ENCODE data around the gene CNBD2. TPM values are rescaled to one million over a fixed set of nuclear protein-coding genes. Genes with fewer than 3 reads are reported as not detected.
"Not testable (repeated sequence)": the region's sequence is repeated elsewhere in the genome, so short reads cannot be mapped to it uniquely, and the experiment has no call there.

The CNBD2 gene
- total and polyA plus RNA-seq, 5 experiments from 2014 or later = 6.4 to 11.3 (median 8.7) TPM

DNA sequence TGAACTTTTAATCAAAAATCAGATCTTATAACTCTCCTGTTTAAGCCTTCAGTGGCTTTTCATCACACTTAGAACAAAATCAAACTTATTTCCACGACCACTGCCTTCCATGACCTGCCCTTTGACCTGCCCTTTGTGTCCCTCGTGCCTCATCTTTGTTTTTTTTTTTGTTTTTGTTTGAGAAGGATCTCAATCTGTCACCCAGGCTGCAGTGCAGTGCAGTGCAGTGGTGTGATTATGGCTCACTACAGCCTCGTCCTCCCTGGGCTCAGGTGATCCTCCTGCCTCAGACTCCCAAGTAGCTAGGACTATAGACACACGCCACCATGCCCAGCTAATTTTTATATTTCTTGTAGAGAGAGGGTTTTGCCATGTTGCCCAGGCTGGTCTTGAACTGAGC lies 86.8 kb downstream of the CNBD2 start:
- Mint-ChIP-seq H3K4me1 (peaks cover 7 to 11% (median 9%) of the 10 kb centered on the region in 4 donors), H3K4me3 (peak overlapping the region in 2 of 10 donors; percentile 15 to 56), H3K9me3 (no peaks in the 10 kb centered on the region), H3K36me3 (no peaks in the 10 kb centered on the region), H3K27me3 (peaks cover 0 to 7% (median 2%) of the 10 kb centered on the region in 5 donors), H3K27ac (peak overlapping the region in 1 of 10 donors; percentile 69)
- no peak for DNase-seq
- ATAC-seq = no peak
- POLR2A ChIA-PET = no interaction called here

DNA sequence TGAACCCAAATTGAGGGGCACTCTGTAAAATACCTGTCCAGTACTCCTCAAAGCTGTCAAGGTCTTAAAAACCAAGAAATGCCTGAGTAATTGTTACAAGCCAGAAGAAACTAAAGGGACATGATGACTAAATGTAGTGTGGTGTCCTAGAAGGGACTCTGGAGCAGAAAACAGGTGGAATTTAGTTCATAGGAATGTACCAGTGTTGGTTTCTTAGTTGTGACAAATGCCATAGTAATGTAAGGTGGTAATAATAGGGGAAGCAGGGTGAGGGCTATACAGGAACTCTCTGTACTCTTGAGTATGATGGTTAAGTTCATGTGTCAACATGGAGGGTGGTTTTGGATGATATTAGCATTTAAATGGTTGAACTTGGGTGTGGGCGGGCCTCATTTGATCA lies 92.3 kb downstream of the CNBD2 start:
- Mint-ChIP-seq H3K9me3 (peaks cover 0 to 3% (median 0%) of the 10 kb centered on the region in 9 donors), H3K36me3 (no peaks in the 10 kb centered on the region), H3K27me3 (peaks cover 0 to 1% (median 0%) of the 10 kb centered on the region in 5 donors), H3K27ac (no peak overlapping the region), H3K4me1 (peaks cover 0 to 5% (median 4%) of the 10 kb centered on the region in 4 donors), H3K4me3 (no peak overlapping the region)
- POLR2A ChIA-PET = no interaction called here
- DNase-seq = no peak
- ATAC-seq = no peak

DNA sequence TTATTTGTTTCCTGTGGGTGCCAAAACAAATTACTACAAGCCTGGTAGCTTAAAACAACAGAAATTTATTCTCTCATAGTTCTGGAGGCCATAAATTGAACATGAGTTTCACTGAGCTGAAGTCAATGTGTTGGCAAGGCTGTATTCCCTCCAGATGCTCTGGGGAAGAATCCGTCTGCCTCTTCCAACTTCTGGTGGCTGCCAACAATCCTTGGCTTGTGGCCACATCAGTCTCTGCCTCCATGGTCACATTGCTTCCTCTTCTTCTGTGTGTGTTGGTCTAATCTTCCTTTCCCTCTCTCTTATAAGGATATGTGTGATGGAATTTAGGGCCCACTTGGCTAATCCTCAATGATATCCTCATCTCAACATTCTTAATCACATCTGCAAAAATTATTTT lies 93.4 kb downstream of the CNBD2 start:
- DNase-seq = no peak
- ATAC-seq = no peak
- H3K4me3 Mint-ChIP-seq = no peak overlapping the region
- POLR2A ChIA-PET = no interaction called here
- H3K9me3 Mint-ChIP-seq = peaks cover 0 to 3% (median 0%) of the 10 kb centered on the region in 9 donors
- peak overlapping the region in 1 of 10 donors; percentile 39 for H3K27ac Mint-ChIP-seq
- H3K36me3 Mint-ChIP-seq = no peaks in the 10 kb centered on the region
- peaks cover 0 to 5% (median 4%) of the 10 kb centered on the region in 4 donors for H3K4me1 Mint-ChIP-seq
- peaks cover 0 to 1% (median 0%) of the 10 kb centered on the region in 5 donors for H3K27me3 Mint-ChIP-seq

DNA sequence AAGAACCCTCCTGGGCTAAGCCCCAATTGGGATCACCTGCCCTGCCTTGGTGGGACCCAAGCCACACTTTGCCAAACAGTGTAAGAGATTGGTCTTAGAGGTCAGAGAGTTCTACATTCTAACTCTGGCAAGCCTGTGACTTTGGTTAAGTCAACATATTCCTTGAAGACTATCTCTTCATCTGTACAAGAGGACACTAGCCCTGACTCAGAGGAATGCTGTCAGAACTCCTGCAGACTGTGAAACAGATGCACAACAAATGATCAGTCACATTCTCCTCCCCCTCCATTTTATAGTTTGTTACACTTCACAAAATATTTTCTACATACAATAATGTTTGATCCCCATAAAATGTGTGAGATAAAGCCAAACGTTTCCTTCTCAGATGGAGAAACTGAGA lies 94.4 kb downstream of the CNBD2 start:
- ATAC-seq (no peak), DNase-seq (no peak)
- Mint-ChIP-seq H3K9me3 (peaks cover 0 to 3% (median 0%) of the 10 kb centered on the region in 9 donors), H3K27ac (peak overlapping the region in 2 of 10 donors; percentile 29 to 40), H3K4me1 (peaks cover 0 to 5% (median 4%) of the 10 kb centered on the region in 4 donors), H3K4me3 (peak overlapping the region in 3 of 10 donors; percentile 33 to 62 (median 47)), H3K36me3 (no peaks in the 10 kb centered on the region), H3K27me3 (peaks cover 0 to 1% (median 0%) of the 10 kb centered on the region in 5 donors)
- POLR2A ChIA-PET = no interaction called here

DNA sequence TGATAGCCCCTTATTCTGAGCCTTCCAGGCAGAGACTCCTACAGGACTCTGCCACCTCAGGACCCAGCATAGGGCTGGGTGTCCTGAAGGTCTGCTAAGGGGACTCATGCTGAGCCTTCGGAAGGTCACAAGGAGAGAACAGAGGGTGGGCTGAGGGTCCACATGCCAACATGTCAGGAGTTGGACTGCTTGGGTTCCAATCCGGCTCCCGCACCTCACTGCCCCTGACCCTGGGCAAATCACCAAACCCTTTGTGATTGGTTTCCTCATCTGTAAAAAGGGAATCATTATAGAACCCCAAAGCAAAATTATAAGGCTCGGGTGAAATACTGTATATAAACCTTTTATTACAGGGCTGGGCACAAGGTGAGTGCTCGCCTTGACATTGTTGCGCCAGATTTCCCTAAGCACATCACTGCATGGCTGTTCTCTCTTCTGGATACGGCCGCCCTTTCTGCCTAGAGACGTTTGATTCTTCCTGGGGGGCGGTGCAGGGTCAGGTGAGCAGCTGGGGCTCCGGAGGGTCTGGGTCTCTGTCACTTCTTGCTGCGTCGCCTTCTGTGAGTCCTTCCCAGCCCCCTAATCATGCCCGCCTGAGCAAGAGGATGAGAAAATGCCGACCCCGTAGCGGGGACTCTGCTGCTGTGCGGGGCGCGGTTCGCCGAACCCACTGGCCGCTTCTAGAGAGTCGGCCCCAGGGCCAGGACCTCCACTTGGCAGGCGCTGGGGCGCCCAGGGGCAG lies 95.7 kb downstream of the CNBD2 start:
- no peaks in the 10 kb centered on the region for H3K36me3 Mint-ChIP-seq
- ATAC-seq (no peak), DNase-seq (no peak)
- peak overlapping the region; percentile 61 to 94 (median 82) for H3K27ac Mint-ChIP-seq
- peaks cover 0 to 3% (median 0%) of the 10 kb centered on the region in 9 donors for H3K9me3 Mint-ChIP-seq
- peaks cover 0 to 5% (median 4%) of the 10 kb centered on the region in 4 donors for H3K4me1 Mint-ChIP-seq
- peaks cover 0 to 1% (median 0%) of the 10 kb centered on the region in 5 donors for H3K27me3 Mint-ChIP-seq
- H3K4me3 Mint-ChIP-seq = peak overlapping the region; percentile 84 to 92 (median 87)
- POLR2A ChIA-PET = interaction anchor here (0.9 to 1.6 kb wide), 3 partner anchors 12 to 110 kb away, joined by 3 to 13 read pairs (median 7); no protein-coding TSS in a partner anchor

DNA sequence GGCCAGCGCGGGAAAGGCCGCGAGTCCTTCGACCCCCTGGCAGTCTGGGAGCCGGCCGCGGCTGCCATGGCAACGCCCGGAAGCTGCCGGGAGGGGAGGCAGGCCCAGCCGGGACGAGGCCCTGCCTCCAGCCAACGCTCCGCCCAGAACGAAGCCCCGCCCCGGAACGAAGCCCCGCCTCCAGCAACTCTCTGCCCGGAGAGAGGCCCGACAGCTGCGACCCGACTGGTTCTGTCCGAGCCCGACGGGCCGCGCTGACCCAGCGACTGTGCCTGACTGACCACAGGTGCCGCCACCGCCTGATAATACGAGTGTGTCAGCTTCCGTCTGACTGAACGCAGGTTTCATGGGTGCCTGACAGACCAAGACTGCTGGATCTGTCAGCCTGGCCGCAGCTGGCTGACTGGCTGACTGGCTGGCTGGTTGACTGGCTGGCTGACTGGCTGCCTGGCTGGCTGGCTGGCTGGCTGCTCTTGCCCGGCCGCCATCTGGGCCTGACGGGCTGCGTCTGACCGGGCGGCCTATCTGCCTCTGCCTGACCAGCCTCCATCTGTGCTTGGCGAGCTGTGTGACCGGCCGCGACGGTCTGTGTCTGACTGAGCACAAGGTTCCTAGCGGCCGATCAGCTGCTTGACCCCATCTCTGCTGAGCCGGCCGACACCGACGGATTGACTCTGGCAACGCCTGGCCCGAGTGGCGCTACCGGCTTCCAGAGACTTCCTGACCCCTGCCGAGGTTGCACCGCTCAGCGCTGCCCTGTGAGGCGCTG lies 96.5 kb downstream of the CNBD2 start:
- Mint-ChIP-seq H3K4me3 (peak overlapping the region; percentile 84 to 92 (median 88)), H3K27ac (peak overlapping the region; percentile 57 to 94 (median 87)), H3K9me3 (peaks cover 0 to 3% (median 0%) of the 10 kb centered on the region in 9 donors), H3K27me3 (peaks cover 0 to 5% (median 0%) of the 10 kb centered on the region in 5 donors), H3K36me3 (no peaks in the 10 kb centered on the region), H3K4me1 (peaks cover 0 to 5% (median 4%) of the 10 kb centered on the region in 4 donors)
- ATAC-seq (peak; percentile 94 to 97), DNase-seq (peak; percentile 83 to 99 (median 92))
- POLR2A ChIA-PET = interaction anchor here (0.9 to 1.6 kb wide), 3 partner anchors 13 to 111 kb away, joined by 3 to 13 read pairs (median 7); no protein-coding TSS in a partner anchor

DNA sequence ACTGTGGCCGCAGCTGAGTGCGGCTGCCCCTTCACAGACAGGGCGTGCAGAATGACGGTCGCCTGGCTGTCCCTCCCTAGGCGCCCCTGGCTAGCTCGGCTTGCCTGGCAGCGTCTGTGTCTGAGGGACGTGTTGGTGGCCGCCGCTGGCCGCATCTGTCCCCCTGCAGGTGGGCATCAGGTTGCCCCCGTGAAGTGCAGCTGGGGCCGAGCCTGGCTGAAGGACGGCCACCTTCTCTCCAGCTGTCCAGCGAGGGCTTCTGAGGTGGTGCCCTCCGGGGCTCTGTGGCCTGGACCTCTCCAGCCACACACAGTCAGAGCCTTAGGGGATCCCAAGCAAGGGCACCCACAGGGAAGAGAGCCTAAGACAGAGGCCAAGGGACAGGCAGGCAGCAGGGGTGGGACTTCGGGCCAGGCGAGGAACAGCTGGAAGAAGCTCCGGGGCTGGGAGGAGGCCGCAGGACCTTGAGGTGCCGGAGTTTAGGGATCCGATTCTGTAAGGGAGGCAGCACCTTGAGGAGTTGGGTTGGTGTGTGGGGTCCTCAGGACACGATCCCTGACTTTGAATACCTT lies 97.1 kb downstream of the CNBD2 start:
- Mint-ChIP-seq H3K27me3 (peaks cover 0 to 5% (median 0%) of the 10 kb centered on the region in 5 donors), H3K36me3 (no peaks in the 10 kb centered on the region), H3K9me3 (peaks cover 0 to 3% (median 0%) of the 10 kb centered on the region in 9 donors), H3K4me3 (peak overlapping the region; percentile 84 to 92 (median 88)), H3K27ac (peak overlapping the region in 6 of 10 donors; percentile 38 to 94 (median 74)), H3K4me1 (peaks cover 0 to 5% (median 4%) of the 10 kb centered on the region in 4 donors)
- ATAC-seq (peak in 1 of 2 donors; percentile 4), DNase-seq (peak in 1 of 10 donors; percentile 5)
- POLR2A ChIA-PET = interaction anchor here (0.9 to 1.6 kb wide), 3 partner anchors 13 to 112 kb away, joined by 3 to 13 read pairs (median 7); no protein-coding TSS in a partner anchor

DNA sequence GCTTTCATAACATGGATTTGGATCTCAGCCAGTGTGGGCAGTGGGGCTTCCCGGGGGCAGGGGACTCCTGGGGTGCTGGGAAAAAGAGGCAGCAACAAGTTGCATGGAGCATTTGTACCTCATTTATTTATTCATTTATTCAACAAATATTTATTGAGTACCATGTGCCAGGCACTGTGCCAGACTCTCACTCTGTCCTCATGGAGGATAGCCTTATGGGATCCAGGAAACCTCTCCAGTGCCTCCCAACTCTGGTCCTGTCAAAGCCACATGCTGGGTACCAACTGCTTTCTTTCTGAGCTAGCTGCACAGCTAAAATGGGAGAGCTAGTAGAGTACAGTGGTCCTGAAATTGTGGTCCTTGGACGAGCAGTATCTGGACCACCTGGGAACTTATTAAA lies 98.4 kb downstream of the CNBD2 start:
- DNase-seq (no peak), ATAC-seq (no peak)
- peak overlapping the region in 1 of 10 donors; percentile 20 for H3K4me3 Mint-ChIP-seq
- peaks cover 0 to 8% (median 0%) of the 10 kb centered on the region in 5 donors for H3K27me3 Mint-ChIP-seq
- POLR2A ChIA-PET = interaction anchor here (0.9 kb wide), 1 partner anchor 9 kb away, joined by 3 read pairs; no protein-coding TSS in a partner anchor
- peaks cover 0 to 5% (median 4%) of the 10 kb centered on the region in 4 donors for H3K4me1 Mint-ChIP-seq
- no peaks in the 10 kb centered on the region for H3K36me3 Mint-ChIP-seq
- peaks cover 0 to 3% (median 0%) of the 10 kb centered on the region in 9 donors for H3K9me3 Mint-ChIP-seq
- H3K27ac Mint-ChIP-seq = no peak overlapping the region

DNA sequence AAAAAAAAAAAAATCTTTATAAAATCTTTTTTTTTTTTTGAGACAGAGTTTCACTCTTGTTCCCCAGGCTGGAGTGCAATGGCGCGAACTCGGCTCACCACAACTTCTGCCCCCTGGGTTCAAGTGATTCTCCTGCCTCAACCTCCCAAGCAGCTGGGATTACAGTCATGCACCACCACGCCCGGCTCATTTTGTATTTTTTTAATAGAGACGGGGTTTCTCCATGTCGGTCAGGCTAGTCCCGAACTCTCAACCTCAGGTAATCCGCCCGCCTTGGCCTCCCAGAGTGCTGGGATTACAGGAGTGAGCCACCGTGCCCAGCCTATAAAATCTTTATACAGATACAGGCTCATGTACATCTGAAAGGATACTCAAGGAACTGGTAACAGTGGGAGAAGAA lies 100.1 kb downstream of the CNBD2 start:
- POLR2A ChIA-PET = interaction anchor here (0.6 kb wide), 1 partner anchor 30 kb away, joined by 7 read pairs; no protein-coding TSS in a partner anchor
- not testable (repeated sequence) for H3K4me3 Mint-ChIP-seq, ATAC-seq, H3K36me3 Mint-ChIP-seq, H3K4me1 Mint-ChIP-seq, H3K27me3 Mint-ChIP-seq, H3K9me3 Mint-ChIP-seq, DNase-seq
- peak overlapping the region in 1 of 10 donors; percentile 27 for H3K27ac Mint-ChIP-seq

DNA sequence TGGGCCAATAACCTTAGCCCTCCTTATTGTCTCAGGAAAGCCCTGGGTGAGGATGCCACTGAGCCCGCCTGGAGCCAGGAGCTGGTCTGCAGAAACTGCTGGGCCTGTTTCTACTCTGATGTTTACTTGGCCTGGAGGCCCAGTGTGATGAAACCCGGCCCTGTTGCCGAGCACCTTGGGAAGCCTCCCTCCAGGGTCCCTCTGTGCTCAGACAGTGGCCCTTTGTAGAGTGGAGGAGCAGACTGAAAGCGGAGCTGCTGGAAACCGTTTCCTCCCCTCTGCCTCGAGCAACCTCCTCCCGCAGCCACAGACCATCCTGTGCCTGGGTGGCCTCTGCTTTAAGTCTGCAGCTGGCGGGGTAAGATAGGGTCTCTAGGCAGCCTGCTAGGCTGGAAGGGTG lies 102.1 kb downstream of the CNBD2 start:
- no peak overlapping the region for H3K4me3 Mint-ChIP-seq
- POLR2A ChIA-PET = no interaction called here
- no peak overlapping the region for H3K27ac Mint-ChIP-seq
- H3K27me3 Mint-ChIP-seq = peaks cover 0 to 11% (median 0%) of the 10 kb centered on the region in 5 donors
- H3K4me1 Mint-ChIP-seq = no peaks in the 10 kb centered on the region
- no peaks in the 10 kb centered on the region for H3K9me3 Mint-ChIP-seq
- DNase-seq (no peak), ATAC-seq (no peak)
- no peaks in the 10 kb centered on the region for H3K36me3 Mint-ChIP-seq

DNA sequence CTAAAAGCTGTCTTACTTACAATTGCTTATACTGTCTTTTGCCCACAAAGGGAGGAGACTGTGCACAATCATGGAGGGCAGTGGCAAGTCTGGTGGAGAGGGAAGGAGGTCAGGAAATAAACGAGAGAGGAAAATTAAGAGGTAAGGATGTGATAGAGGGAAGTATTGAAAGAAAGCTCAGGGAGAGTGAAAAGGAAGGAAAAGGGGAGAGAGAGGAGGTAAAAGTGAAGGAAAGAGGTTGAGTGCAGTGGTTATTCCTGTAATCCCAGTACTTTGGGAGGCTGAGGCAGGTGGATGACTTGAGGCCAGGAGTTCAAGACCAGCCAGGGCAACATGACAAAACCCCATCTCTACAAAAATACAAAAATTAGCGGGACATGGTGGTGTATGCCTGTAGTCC lies 103.5 kb downstream of the CNBD2 start:
- no peaks in the 10 kb centered on the region for H3K4me1 Mint-ChIP-seq
- no peak overlapping the region for H3K4me3 Mint-ChIP-seq
- POLR2A ChIA-PET = interaction anchor here (0.7 kb wide), 1 partner anchor 1780 kb away, joined by 5 read pairs; no protein-coding TSS in a partner anchor
- H3K27me3 Mint-ChIP-seq = peaks cover 0 to 17% (median 1%) of the 10 kb centered on the region in 5 donors
- DNase-seq (no peak), ATAC-seq (no peak)
- no peaks in the 10 kb centered on the region for H3K36me3 Mint-ChIP-seq
- H3K9me3 Mint-ChIP-seq = no peaks in the 10 kb centered on the region
- no peak overlapping the region for H3K27ac Mint-ChIP-seq

DNA sequence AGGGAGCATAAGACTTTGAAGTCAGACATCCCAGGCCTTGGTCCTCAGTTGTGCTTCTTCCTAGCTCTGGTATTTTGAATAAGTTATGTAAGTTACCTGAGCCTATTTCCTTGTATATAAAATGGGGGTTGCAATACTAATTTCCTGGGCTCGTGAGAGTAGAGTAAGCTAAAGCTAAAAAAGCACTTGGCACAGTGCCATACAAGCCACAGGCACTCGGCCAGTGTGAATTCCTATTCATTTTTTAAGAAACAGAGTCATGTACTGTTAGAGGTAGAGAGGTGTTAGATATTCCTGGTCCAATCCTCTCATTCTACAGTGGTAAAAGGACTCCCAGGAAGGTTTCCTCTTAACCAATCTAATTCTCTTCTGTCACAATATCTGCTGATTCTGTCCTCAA lies 106.6 kb downstream of the CNBD2 start:
- POLR2A ChIA-PET = interaction anchor here (1.0 kb wide), 1 partner anchor 8 kb away, joined by 3 read pairs; no protein-coding TSS in a partner anchor
- Mint-ChIP-seq H3K27me3 (peaks cover 7 to 25% (median 14%) of the 10 kb centered on the region in 5 donors), H3K9me3 (no peaks in the 10 kb centered on the region), H3K36me3 (no peaks in the 10 kb centered on the region), H3K4me1 (no peaks in the 10 kb centered on the region), H3K4me3 (no peak overlapping the region), H3K27ac (no peak overlapping the region)
- no peak for DNase-seq
- no peak for ATAC-seq
